Activated B cell treated with CpG ODN at 0.5 μM for 24 hours (primary cell): ENCODE data around the gene PATE2. TPM values are rescaled to one million over a fixed set of nuclear protein-coding genes. Genes with fewer than 3 reads are reported as not detected.

Experiments used
- ATAC-seq: fragments of 200-7000 bp; cut with Tn5 transposase; one replicate; pipeline ENCODE4 v1.10.0; 2021; ENCODE audit warnings: low read depth, mild to moderate bottlenecking, moderate library complexity
- CTCF ChIA-PET: fragments of 350-600 bp; sonication (Branson Sonifier 250); formaldehyde crosslinking; loops from one replicate; lab custom pipeline; 2021; ENCODE audit warnings: antibody characterized with exemption; lab: Charles Lee
- POLR2A ChIA-PET: fragments of 350-600 bp; sonication (Branson Sonifier 250); formaldehyde crosslinking; loops from one replicate; lab custom pipeline; 2021; ENCODE audit warnings: antibody characterized with exemption; lab: Charles Lee
- DNase-seq: peaks from one replicate; pipeline ENCODE4 v3.0.0; 2022
- H3K27ac Mint-ChIP-seq: one replicate; pipeline ENCODE4 v1.8.0; 2020; ENCODE audit warnings: mixed read lengths
- H3K27me3 Mint-ChIP-seq: one replicate; pipeline ENCODE4 v1.8.0; 2021; ENCODE audit warnings: mixed read lengths
- H3K36me3 Mint-ChIP-seq: one replicate; pipeline ENCODE4 v1.8.0; 2021; ENCODE audit warnings: low read depth, mixed read lengths
- H3K4me1 Mint-ChIP-seq: one replicate; pipeline ENCODE4 v1.8.0; 2021; ENCODE audit warnings: mixed read lengths
- H3K4me3 Mint-ChIP-seq: one replicate; pipeline ENCODE4 v1.8.0; 2020; ENCODE audit warnings: mild to moderate bottlenecking, mixed read lengths
- H3K9me3 Mint-ChIP-seq: one replicate; pipeline ENCODE4 v1.8.0; 2020; ENCODE audit warnings: mixed read lengths
- intact Hi-C: fragments of 100-400 bp; cut with micrococcal nuclease; formaldehyde crosslinking; loops from one replicate; pipeline ENCODE4 v1.15.1; 2024
- total RNA-seq: library from RNA; stranded (reverse); gene quantifications from 2 replicates; pipeline ENCODE4 v1.2.3, GENCODE V29; 2022
- TF ChIP-seq, protein P1 (sequence below): fragments of 200-600 bp; IDR thresholded peaks from one replicate; pipeline ENCODE4 v1.8.0; 2022; ENCODE audit warnings: antibody characterized with exemption, mild to moderate bottlenecking

PATE2 gene
- total RNA-seq, 1 donor from 2014 or later: not detected

DNA sequence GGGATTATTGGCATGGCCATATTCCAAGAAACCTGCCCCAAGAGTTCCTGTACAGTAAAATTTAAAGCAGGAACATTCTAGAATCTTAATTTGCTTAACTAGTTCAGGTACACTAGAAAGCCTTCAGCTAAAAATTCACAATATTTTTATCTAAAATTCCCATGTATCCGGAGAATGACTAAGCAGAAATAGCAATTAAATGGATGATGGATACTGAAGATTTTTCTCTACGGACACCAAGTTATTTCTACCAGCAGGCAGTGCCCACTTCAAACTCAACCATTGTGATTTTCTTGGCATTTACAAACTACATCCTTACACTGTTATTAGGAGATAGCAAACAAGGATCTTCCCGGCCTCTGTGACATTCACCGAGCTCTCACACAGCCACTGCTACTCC, 12.2 kb upstream of the PATE2 start:
- Mint-ChIP-seq H3K36me3 (no peaks in the 10 kb centered on the region), H3K27me3 (no peaks in the 10 kb centered on the region), H3K27ac (no peak overlapping the region), H3K4me3 (no peak overlapping the region), H3K4me1 (no peaks in the 10 kb centered on the region), H3K9me3 (peaks cover 21% of the 10 kb centered on the region)
- ATAC-seq (no peak), DNase-seq (no peak)
- POLR2A ChIA-PET: no interaction called here
- CTCF ChIA-PET: no interaction called here
- intact Hi-C loops: no loop called here
- TF ChIP-seq, protein P1, sequence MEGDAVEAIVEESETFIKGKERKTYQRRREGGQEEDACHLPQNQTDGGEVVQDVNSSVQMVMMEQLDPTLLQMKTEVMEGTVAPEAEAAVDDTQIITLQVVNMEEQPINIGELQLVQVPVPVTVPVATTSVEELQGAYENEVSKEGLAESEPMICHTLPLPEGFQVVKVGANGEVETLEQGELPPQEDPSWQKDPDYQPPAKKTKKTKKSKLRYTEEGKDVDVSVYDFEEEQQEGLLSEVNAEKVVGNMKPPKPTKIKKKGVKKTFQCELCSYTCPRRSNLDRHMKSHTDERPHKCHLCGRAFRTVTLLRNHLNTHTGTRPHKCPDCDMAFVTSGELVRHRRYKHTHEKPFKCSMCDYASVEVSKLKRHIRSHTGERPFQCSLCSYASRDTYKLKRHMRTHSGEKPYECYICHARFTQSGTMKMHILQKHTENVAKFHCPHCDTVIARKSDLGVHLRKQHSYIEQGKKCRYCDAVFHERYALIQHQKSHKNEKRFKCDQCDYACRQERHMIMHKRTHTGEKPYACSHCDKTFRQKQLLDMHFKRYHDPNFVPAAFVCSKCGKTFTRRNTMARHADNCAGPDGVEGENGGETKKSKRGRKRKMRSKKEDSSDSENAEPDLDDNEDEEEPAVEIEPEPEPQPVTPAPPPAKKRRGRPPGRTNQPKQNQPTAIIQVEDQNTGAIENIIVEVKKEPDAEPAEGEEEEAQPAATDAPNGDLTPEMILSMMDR: no peak

DNA sequence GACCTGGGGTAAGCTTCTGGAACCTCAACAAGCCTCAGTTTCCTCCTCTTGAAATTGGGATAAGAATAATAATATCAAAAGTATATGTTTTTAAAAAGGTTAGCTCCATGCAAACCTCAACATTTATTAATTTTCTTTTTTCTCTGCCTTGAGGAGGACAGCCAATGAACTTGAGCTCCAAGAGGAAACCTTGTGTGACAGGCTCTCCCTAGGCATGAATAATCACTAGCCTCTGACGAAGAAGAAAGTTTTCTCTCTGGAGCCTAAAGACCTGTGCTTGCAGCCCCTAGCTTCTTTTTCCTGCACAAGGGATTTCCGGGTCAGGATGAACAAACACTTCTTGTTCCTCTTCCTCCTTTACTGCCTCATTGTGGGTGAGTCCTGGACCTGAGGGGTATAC, 9.2 kb upstream of the PATE2 start, which contains the start of gene PATE3:
Gene PATE3 (plus strand): TSS at position 301 of the 400 bp plus-strand sequence. CDS start 25 bp downstream, at position 326.
- no peaks in the 10 kb centered on the region for H3K27me3 Mint-ChIP-seq
- TF ChIP-seq, protein P1: no peak
- H3K9me3 Mint-ChIP-seq: no peaks in the 10 kb centered on the region
- ATAC-seq (no peak), DNase-seq (no peak)
- intact Hi-C loops: no loop called here
- H3K27ac Mint-ChIP-seq: no peak within 1 kb of the TSS
- no peaks in the 10 kb centered on the region for H3K4me1 Mint-ChIP-seq
- ChIA-PET CTCF (no interaction called here), POLR2A (no interaction called here)
- no peak within 1 kb of the TSS for H3K4me3 Mint-ChIP-seq
- no peaks in the 10 kb centered on the region for H3K36me3 Mint-ChIP-seq

DNA sequence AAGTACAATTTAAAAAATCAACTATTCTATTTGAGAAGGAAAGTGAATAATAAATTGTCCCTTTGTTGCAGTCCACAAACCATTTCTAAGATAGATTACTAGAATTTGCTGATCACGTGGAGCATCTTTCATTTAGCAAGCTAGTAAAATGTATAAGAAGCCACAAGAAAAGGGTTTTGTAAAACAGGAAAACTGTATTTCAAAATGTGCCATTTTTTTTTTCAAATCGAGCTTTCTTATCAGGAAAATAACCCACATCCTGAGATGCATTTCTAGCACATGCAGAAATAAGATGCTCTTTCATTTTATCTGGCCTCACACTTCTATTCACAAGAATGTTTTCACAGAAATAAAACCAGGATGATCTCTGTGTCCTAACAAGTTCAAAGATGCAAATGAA, 6.0 kb upstream of the PATE2 start:
- Mint-ChIP-seq H3K27me3 (no peaks in the 10 kb centered on the region), H3K27ac (no peak overlapping the region), H3K4me1 (no peaks in the 10 kb centered on the region), H3K36me3 (no peaks in the 10 kb centered on the region), H3K4me3 (no peak overlapping the region), H3K9me3 (no peaks in the 10 kb centered on the region)
- intact Hi-C loops: no loop called here
- DNase-seq: no peak
- no peak for ATAC-seq
- ChIA-PET POLR2A (no interaction called here), CTCF (no interaction called here)
- TF ChIP-seq, protein P1: no peak

DNA sequence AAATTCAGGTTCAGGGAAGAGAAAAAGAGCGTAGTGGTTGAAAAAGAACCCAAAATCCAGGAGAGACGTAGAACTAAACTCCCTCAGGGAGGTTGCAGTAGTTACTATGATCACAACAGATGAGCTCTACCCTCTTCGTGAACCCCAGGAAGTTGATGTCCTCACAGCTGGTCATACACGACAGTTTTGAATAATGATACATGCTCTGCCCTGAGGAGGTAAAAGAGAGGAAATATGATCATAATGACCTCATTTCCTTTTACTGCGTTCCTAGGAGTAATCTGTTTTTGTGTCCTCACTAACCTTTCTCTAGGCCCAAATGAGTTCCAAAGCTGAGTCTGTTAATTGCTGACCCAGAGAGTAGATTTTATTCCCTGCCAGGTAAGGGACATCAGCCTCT, 1.3 kb downstream of the PATE2 start:
- CTCF ChIA-PET: no interaction called here
- DNase-seq (no peak), ATAC-seq (no peak)
- POLR2A ChIA-PET: no interaction called here
- Mint-ChIP-seq H3K4me1 (no peaks in the 10 kb centered on the region), H3K4me3 (no peak overlapping the region), H3K27me3 (no peaks in the 10 kb centered on the region), H3K27ac (no peak overlapping the region), H3K9me3 (no peaks in the 10 kb centered on the region), H3K36me3 (no peaks in the 10 kb centered on the region)
- intact Hi-C loops: no loop called here
- TF ChIP-seq, protein P1: no peak

DNA sequence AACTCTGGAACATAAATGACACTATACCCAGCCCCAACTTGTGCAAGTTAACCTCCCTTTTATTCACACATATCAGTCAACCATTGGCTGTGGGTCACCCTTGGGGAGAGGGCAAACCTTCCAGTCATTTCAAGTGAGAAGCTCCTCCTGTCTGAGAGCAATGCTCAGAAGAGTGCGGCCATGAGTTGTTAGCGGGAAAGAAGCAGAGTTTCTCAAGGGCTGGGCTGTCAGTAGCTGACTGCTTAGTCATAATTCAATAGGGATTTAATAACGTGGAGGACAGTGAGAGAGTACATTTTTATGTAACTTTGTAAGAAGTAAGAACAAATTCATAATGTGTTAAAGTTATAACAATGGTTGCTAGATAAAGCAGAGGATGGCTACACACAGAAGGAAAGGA, 5.1 kb downstream of the PATE2 start:
- no peak for ATAC-seq
- Mint-ChIP-seq H3K4me1 (no peaks in the 10 kb centered on the region), H3K27ac (no peak overlapping the region), H3K4me3 (no peak overlapping the region), H3K9me3 (no peaks in the 10 kb centered on the region), H3K27me3 (peaks cover 3% of the 10 kb centered on the region), H3K36me3 (no peaks in the 10 kb centered on the region)
- intact Hi-C loops: no loop called here
- POLR2A ChIA-PET: no interaction called here
- no peak for DNase-seq
- TF ChIP-seq, protein P1: no peak
- CTCF ChIA-PET: no interaction called here
